Measurements from ENCODE around the gene CD27. TPM values are rescaled to one million over a fixed set of nuclear protein-coding genes. Genes with fewer than 3 reads are reported as not detected.
"Not testable (repeated sequence)": the region's sequence is repeated elsewhere in the genome, so short reads cannot be mapped to it uniquely, and the experiment has no call there.

CD27 gene
- total RNA-seq, 1 experiment from 2014 or later = not detected

- peak; percentile 99 for DNase-seq (ENCODE audit: low read depth)
- in situ Hi-C loops (cut with HindIII; ENCODE audit: low pct_unique_long_range_greater_than_20kb, low sequenced_read_pairs) = no loop called here
Observed at GRCh38 chr12:6470375-6471163, 25.8 kb downstream of the CD27 start, which contains the start of gene VAMP1. VAMP1 (minus strand) TSS chr12:6470677; CDS start chr12:6470531, 146 bp downstream.

GRCh38 chr12:6471989-6472360 is 27.2 kb downstream of the CD27 start:
- in situ Hi-C loops (cut with HindIII; ENCODE audit: low pct_unique_long_range_greater_than_20kb, low sequenced_read_pairs) = no loop called here
- no peak for DNase-seq (ENCODE audit: low read depth)

- in situ Hi-C loops (cut with HindIII; ENCODE audit: low pct_unique_long_range_greater_than_20kb, low sequenced_read_pairs) = no loop called here
- DNase-seq (ENCODE audit: low read depth) = no peak
Observed at GRCh38 chr12:6472491-6472890, 27.7 kb downstream of the CD27 start.

- DNase-seq (ENCODE audit: low read depth); in situ Hi-C loops (cut with HindIII; ENCODE audit: low pct_unique_long_range_greater_than_20kb, low sequenced_read_pairs): not testable (repeated sequence)
Observed at GRCh38 chr12:6475233-6475975, 30.6 kb downstream of the CD27 start.

- in situ Hi-C loops (cut with HindIII; ENCODE audit: low pct_unique_long_range_greater_than_20kb, low sequenced_read_pairs) = no loop called here
- DNase-seq (ENCODE audit: low read depth) = peak; percentile 33
Observed at GRCh38 chr12:6476489-6476888, 31.7 kb downstream of the CD27 start.

- DNase-seq (ENCODE audit: low read depth); in situ Hi-C loops (cut with HindIII; ENCODE audit: low pct_unique_long_range_greater_than_20kb, low sequenced_read_pairs): not testable (repeated sequence)
Observed at GRCh38 chr12:6477601-6478377, 33.0 kb downstream of the CD27 start.

- in situ Hi-C loops (cut with HindIII; ENCODE audit: low pct_unique_long_range_greater_than_20kb, low sequenced_read_pairs) = no loop called here
- DNase-seq (ENCODE audit: low read depth) = no peak
Observed at GRCh38 chr12:6478416-6478815, 33.7 kb downstream of the CD27 start.

- DNase-seq (ENCODE audit: low read depth) = no peak
- in situ Hi-C loops (cut with HindIII; ENCODE audit: low pct_unique_long_range_greater_than_20kb, low sequenced_read_pairs) = no loop called here
Observed at GRCh38 chr12:6488240-6488639, 43.5 kb downstream of the CD27 start.

GRCh38 chr12:6489449-6489848 is 44.7 kb downstream of the CD27 start:
- in situ Hi-C loops (cut with HindIII; ENCODE audit: low pct_unique_long_range_greater_than_20kb, low sequenced_read_pairs) = no loop called here
- no peak for DNase-seq (ENCODE audit: low read depth)

GRCh38 chr12:6490673-6491072 is 45.9 kb downstream of the CD27 start:
- DNase-seq (ENCODE audit: low read depth); in situ Hi-C loops (cut with HindIII; ENCODE audit: low pct_unique_long_range_greater_than_20kb, low sequenced_read_pairs): not testable (repeated sequence)

GRCh38 chr12:6492838-6493496 is 48.2 kb downstream of the CD27 start, which contains the start of gene MRPL51:
MRPL51 (minus strand) TSS chr12:6493262; CDS start chr12:6493136, 126 bp downstream.
- DNase-seq (ENCODE audit: low read depth) = peak; percentile 91
- in situ Hi-C loops (cut with HindIII; ENCODE audit: low pct_unique_long_range_greater_than_20kb, low sequenced_read_pairs) = no loop called here

- in situ Hi-C loops (cut with HindIII; ENCODE audit: low pct_unique_long_range_greater_than_20kb, low sequenced_read_pairs) = no loop called here
- DNase-seq (ENCODE audit: low read depth) = peak; percentile 98
Observed at GRCh38 chr12:6493497-6494257, 48.9 kb downstream of the CD27 start, which contains the start of gene NCAPD2. NCAPD2 (plus strand) TSS chr12:6494102; CDS start chr12:6495099, 997 bp downstream.

- no peak for DNase-seq (ENCODE audit: low read depth)
- in situ Hi-C loops (cut with HindIII; ENCODE audit: low pct_unique_long_range_greater_than_20kb, low sequenced_read_pairs) = no loop called here
Observed at GRCh38 chr12:6494258-6494743, 49.5 kb downstream of the CD27 start.

GRCh38 chr12:6494968-6495367 is 50.2 kb downstream of the CD27 start:
- in situ Hi-C loops (cut with HindIII; ENCODE audit: low pct_unique_long_range_greater_than_20kb, low sequenced_read_pairs) = no loop called here
- DNase-seq (ENCODE audit: low read depth) = no peak

- DNase-seq (ENCODE audit: low read depth); in situ Hi-C loops (cut with HindIII; ENCODE audit: low pct_unique_long_range_greater_than_20kb, low sequenced_read_pairs): not testable (repeated sequence)
Observed at GRCh38 chr12:6497291-6497690, 52.5 kb downstream of the CD27 start.

- DNase-seq (ENCODE audit: low read depth) = no peak
- in situ Hi-C loops (cut with HindIII; ENCODE audit: low pct_unique_long_range_greater_than_20kb, low sequenced_read_pairs) = no loop called here
Observed at GRCh38 chr12:6500466-6500865, 55.7 kb downstream of the CD27 start.

Data from Caki2 (cell line).